GM12891 (cell line): ENCODE results near the gene IL31RA.

ENCODE experiments used
- DNase-seq: peaks from one replicate; pipeline ENCODE4 v3.0.0; 2011; ENCODE audit warnings: low spot score; ENCODE audit not compliant: insufficient read length
- FAIRE-seq: peaks from 2 replicates; lab custom pipeline; 2011; peaks lifted over from hg19 to GRCh38; lab: Jason Lieb, UNC
- PAX5 ChIP-seq: IDR thresholded peaks from 2 replicates; pipeline ENCODE4 v1.6.1; 2011; ENCODE audit warnings: low read length, moderate library complexity, mild to moderate bottlenecking; ENCODE audit not compliant: insufficient read depth, severe bottlenecking
- POLR2A ChIP-seq: IDR thresholded peaks from 2 replicates; pipeline ENCODE4 v1.6.1; 2011; ENCODE audit warnings: low read depth, low read length, control low read depth
- POLR2AphosphoS5 ChIP-seq: IDR thresholded peaks from 2 replicates; pipeline ENCODE4 v1.6.1; 2011; ENCODE audit warnings: low read depth, low read length, control low read depth
- POU2F2 ChIP-seq: IDR thresholded peaks from 2 replicates; pipeline ENCODE4 v1.6.1; 2011; ENCODE audit warnings: low read depth, mild to moderate bottlenecking, control low read depth, low read length, moderate library complexity
- SPI1 ChIP-seq: IDR thresholded peaks from 2 replicates; pipeline ENCODE4 v1.6.1; 2011; ENCODE audit warnings: low read depth, low read length, control low read depth
- TAF1 ChIP-seq: IDR thresholded peaks from 2 replicates; pipeline ENCODE4 v1.6.1; 2011; ENCODE audit warnings: low read depth, low read length, control low read depth

Gene IL31RA

GRCh38 chr5:55908804-55909203, 57.6 kb downstream of the IL31RA start:
- TF ChIP-seq SPI1 (no peak), POLR2AphosphoS5 (no peak), PAX5 (no peak), TAF1 (no peak), POLR2A (no peak), POU2F2 (no peak)
- FAIRE-seq (no peak), DNase-seq (no peak)

DNA sequence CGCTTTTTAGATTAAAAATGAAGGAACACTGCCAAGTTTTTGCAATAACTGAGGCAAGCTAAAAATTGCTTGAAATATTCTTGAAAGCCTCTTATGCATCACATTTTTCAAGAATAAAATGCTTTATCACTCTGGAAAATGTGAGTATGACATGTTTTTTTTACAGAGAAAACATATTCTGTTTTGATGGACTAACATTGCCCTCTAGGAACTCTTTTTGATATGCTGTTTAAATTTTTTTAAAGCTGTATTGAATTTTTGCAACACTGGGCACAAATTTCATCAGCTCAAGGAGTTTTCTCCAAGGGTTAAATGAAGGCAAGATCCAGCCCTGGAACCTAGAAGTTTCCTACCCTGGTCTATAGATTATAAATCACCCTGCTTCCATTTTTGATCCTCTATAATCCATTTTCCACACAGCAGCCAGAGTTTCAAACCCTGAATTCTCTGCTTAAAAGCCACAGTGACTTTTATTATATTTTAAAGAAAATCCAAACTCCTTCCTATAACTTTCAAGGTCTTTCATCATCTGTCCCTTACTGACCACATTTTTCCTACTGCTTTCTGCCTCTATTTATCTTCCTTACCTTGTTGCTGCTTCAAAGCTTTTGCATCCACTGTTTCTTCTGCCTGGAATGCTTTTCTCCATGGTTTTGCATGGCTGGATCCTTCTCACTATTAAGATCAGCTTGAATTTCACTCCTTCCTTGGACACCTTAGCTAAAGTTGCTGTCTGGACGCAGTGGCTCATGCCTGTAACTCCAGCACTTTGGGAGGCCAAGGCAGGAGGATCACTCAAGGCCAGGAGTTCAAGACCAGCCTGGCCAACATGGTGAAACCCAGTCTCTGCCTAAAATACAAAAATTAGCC, 60.9 kb downstream of the IL31RA start:
- FAIRE-seq = no peak

DNA sequence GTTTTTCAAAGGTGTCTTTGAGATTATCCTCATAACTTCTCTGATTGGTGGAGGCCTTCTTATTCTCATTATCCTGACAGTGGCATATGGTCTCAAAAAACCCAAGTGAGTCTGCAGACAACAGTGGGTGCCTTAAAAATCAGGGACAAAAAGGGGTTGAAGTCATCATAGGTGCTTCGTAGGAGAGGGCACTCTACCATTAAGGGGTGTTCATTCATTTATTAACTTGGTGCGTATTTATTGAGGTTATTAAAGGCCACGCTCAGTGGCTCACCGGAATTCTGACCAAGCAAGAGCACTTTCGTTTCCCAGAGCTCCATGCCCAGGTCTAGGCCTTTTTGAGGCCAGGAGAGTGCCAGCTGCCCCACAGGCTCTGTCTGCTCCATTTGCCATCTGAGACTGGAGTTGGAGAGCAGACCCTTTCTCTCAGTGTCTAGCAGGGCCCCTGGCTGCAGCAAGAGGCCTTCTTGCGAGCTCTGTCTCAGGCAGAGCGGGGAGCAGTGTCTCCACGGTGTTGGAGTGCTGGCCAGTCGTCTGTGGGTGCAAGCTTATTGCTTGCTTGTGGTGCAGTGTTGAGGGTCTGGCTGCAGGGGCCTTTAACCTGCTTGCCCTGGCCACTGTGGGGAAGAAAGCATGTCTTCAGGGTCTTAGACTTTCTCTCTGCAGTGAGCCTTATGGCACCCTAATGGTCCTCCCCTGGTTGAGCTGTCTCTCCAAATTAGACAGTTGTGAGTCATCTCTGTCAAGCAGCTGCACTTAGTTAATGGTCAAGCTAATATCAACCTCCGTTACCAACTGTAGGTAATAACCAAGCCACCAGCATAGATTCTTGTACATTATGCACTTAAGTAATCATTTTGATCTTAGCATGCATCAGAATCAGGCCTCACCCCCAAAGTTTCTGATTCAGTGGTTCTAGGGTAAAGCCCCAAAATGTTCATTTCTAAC, 62.6 kb downstream of the IL31RA start:
- FAIRE-seq (no peak), DNase-seq (no peak)
- TF ChIP-seq POLR2A (no peak), TAF1 (no peak), POLR2AphosphoS5 (no peak), PAX5 (no peak), POU2F2 (no peak), SPI1 (no peak)

More for the DNA sequence above, 60.9 kb downstream of the IL31RA start:
- TF ChIP-seq POLR2A = no peak
- no peak for TF ChIP-seq POU2F2
- no peak for TF ChIP-seq SPI1
- no peak for TF ChIP-seq PAX5
- no peak for TF ChIP-seq POLR2AphosphoS5
- TF ChIP-seq TAF1 = no peak
- DNase-seq = no peak

GRCh38 chr5:55914971-55915370, 63.8 kb downstream of the IL31RA start:
- no peak for TF ChIP-seq SPI1
- no peak for TF ChIP-seq POLR2AphosphoS5
- no peak for TF ChIP-seq PAX5
- TF ChIP-seq POLR2A = no peak
- no peak for TF ChIP-seq TAF1
- no peak for TF ChIP-seq POU2F2
- FAIRE-seq (no peak), DNase-seq (no peak)

DNA sequence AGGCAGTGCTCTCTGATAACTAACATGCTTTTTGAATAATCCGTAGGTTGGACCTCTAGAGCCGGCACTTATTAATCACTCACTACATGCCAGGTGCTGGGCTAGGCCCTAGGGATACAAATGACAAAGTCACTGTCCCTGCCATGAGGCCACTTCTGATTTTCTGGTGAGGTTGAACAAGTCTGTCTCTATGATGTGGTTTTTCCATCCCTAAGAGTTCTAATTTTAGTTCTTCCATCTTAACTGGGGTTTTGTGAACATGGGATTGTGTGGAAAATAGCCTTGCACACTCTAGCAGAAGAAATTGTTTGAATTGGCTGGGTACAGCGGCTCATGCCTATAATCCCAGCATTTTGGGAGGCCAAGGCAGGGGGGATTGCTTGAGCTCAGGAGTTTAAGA, 64.6 kb downstream of the IL31RA start:
- FAIRE-seq (no peak), DNase-seq (no peak)
- TF ChIP-seq POLR2AphosphoS5 (no peak), POU2F2 (no peak), SPI1 (no peak), PAX5 (no peak), POLR2A (no peak), TAF1 (no peak)

DNA sequence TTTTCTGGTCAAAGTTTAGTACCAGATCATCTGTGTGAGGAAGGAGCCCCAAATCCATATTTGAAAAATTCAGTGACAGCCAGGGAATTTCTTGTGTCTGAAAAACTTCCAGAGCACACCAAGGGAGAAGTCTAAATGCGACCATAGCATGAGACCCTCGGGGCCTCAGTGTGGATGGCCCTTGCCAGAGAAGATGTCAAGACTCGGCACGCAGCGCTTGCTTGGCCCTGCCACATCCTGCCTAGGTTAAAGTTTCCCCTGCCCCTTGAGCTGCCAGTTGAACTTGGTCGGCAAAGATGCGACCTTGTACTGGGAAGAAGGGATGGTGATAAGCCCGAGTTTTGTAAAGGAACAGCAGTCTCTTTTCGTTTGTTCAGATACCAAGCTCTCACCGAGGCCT, 65.8 kb downstream of the IL31RA start:
- no peak for FAIRE-seq
- no peak for DNase-seq
- TF ChIP-seq PAX5 (no peak), TAF1 (no peak), POU2F2 (no peak), POLR2AphosphoS5 (no peak), POLR2A (no peak), SPI1 (no peak)

DNA sequence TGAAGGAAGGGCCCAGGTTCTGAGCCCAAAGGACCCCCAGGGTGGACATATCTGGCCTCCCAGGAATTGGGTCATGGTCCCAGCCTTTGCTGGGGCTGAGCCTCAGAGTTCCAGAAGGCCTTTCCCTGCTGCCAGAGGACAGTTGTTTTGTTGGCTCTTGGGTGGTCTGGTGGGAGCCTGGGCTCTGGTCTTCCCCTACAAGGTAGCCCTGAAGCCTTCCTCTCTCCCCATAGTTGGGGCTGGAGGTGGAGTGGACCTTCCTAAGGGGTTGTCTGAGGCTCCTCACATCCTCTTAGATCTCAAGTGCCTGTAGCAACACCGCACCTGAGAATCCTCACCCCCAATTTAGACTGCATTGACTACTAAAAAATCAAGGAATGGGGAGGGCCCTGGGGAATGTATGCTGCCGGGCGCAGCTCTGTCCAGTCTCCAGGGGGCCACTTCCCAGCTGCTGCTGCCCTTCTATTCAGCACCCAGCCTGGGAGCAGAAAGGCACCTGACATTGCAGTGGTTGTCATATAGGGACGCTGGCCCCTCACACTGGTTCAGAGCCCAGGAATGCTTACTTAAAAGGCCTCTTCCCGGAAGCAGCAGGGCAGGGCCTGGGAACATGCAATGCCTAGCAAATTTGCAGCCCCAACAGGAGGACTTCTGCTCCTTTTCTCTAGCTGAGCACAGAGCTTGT, 66.4 kb downstream of the IL31RA start:
- FAIRE-seq = no peak

GRCh38 chr5:55918087-55919035, 67.2 kb downstream of the IL31RA start:
- no peak for TF ChIP-seq POLR2AphosphoS5
- no peak for TF ChIP-seq TAF1
- no peak for TF ChIP-seq POU2F2
- no peak for TF ChIP-seq SPI1
- no peak for TF ChIP-seq PAX5
- TF ChIP-seq POLR2A = no peak
- DNase-seq (no peak), FAIRE-seq (no peak)

More for the DNA sequence above, 66.4 kb downstream of the IL31RA start:
- TF ChIP-seq PAX5 = no peak
- TF ChIP-seq POU2F2 = no peak
- no peak for TF ChIP-seq TAF1
- TF ChIP-seq POLR2AphosphoS5 = no peak
- no peak for TF ChIP-seq POLR2A
- DNase-seq = no peak
